GM12878 (cell line): Measurements from ENCODE around the gene TBC1D10A. TPM values are rescaled to one million over a fixed set of nuclear protein-coding genes. Genes with fewer than 3 reads are reported as not detected.

Experiments used
- ATAC-seq: fragments of 200-7000 bp; cut with Tn5 transposase; 3 replicates; pipeline ENCODE4 v1.9.1; 2020; ENCODE audit warnings: mild to moderate bottlenecking, moderate library complexity
- BruUV-seq: library from RNA; stranded (reverse); fragments of 400-500 nt; replicated peaks from 2 replicates; lab custom pipeline; 2021; lab: Mats Ljungman, UMichigan
- CTCF ChIA-PET: fragments of 300-600 bp; sonication (Branson Sonifier 250); formaldehyde crosslinking; extraction: SDS; loops from one replicate; lab custom pipeline; 2021; ENCODE audit warnings: inconsistent platforms; lab: Yijun Ruan, JAX
- POLR2A ChIA-PET: fragments of 350-600 bp; formaldehyde crosslinking; extraction: SDS; loops from one replicate; lab custom pipeline; 2021; ENCODE audit warnings: inconsistent platforms; lab: Charles Lee
- RAD21 ChIA-PET: fragments of 300-600 bp; sonication (Branson Sonifier 250); formaldehyde crosslinking; loops from one replicate; lab custom pipeline; 2023; ENCODE audit warnings: antibody characterized with exemption; ENCODE audit not compliant: unreplicated experiment; lab: Charles Lee
- SMC1A ChIA-PET: fragments of 300-600 bp; sonication (Branson Sonifier 250); formaldehyde crosslinking; loops from one replicate; lab custom pipeline; 2023; ENCODE audit not compliant: unreplicated experiment, uncharacterized antibody; lab: Charles Lee
- DNase-seq: peaks from one replicate; pipeline ENCODE4 v3.0.0-alpha.2; 2011; ENCODE audit warnings: low read depth, low spot score
- FAIRE-seq: peaks from 3 replicates; lab custom pipeline; 2011; peaks lifted over from hg19 to GRCh38; lab: Jason Lieb, UNC
- H2AFZ ChIP-seq: 2 replicates; pipeline ENCODE4 v1.6.0; 2011; ENCODE audit warnings: low read depth, low read length, control low read depth; ENCODE audit not compliant: control insufficient read depth
- H3K27ac ChIP-seq: 2 replicates; pipeline ENCODE4 v1.5.1; 2011; ENCODE audit warnings: control low read depth; ENCODE audit not compliant: control insufficient read depth, insufficient read depth
- H3K27me3 ChIP-seq, 2 experiments: replicated peaks in 1 of 2; 2 replicates each; pipeline versions ENCODE4 v1.6.0 to v1.6.1; 2011; ENCODE audit warnings: low read length in 1 of 2; ENCODE audit not compliant: control insufficient read depth in 2 of 2, insufficient read depth in 2 of 2
- H3K36me3 ChIP-seq, 2 experiments: 2 replicates each; pipeline ENCODE4 v1.5.1; 2011; ENCODE audit warnings: low read length in 1 of 2; ENCODE audit not compliant: control insufficient read depth in 2 of 2, insufficient read depth in 2 of 2
- H3K4me1 ChIP-seq: 2 replicates; pipeline ENCODE4 v1.6.1; 2011; ENCODE audit warnings: mild to moderate bottlenecking, low read length, moderate library complexity, mixed read lengths; ENCODE audit not compliant: control insufficient read depth, insufficient read depth
- H3K4me2 ChIP-seq: 2 replicates; pipeline ENCODE4 v1.6.0; 2011; ENCODE audit warnings: control low read depth; ENCODE audit not compliant: control insufficient read depth, insufficient read depth
- H3K4me3 ChIP-seq: fragments of 200-600 bp; sonication (generic); 2 replicates; pipeline ENCODE4 v1.5.1; 2016
- H3K79me2 ChIP-seq: 2 replicates; pipeline ENCODE4 v1.6.0; 2011; ENCODE audit warnings: low read length; ENCODE audit not compliant: control insufficient read depth, insufficient read depth
- H3K9ac ChIP-seq: 2 replicates; pipeline ENCODE4 v1.8.0; 2011; ENCODE audit warnings: low read length, control low read depth, mixed read lengths; ENCODE audit not compliant: control insufficient read depth, insufficient read depth
- H3K9me3 ChIP-seq: replicated peaks from 3 replicates; pipeline ENCODE4 v1.5.1; 2011; ENCODE audit warnings: mild to moderate bottlenecking, low read length; ENCODE audit not compliant: control insufficient read depth, insufficient read depth
- H4K20me1 ChIP-seq: 2 replicates; pipeline ENCODE4 v1.6.0; 2011; ENCODE audit not compliant: control insufficient read depth, insufficient read depth
- CBX5 ChIP-seq: sonication (generic); IDR thresholded peaks from 2 replicates; pipeline ENCODE4 v1.6.1; 2016; ENCODE audit warnings: low read depth, moderate library complexity, mild to moderate bottlenecking, inconsistent platforms
- NFXL1 ChIP-seq: fragments of 450-650 bp; IDR thresholded peaks from 2 replicates; pipeline ENCODE4 v1.6.1; 2017; ENCODE audit warnings: antibody characterized with exemption, mild to moderate bottlenecking, borderline replicate concordance
- STAT1 ChIP-seq: fragments of 450-650 bp; conservative IDR thresholded peaks from 2 replicates; pipeline ENCODE4 v1.6.1; 2014; ENCODE audit warnings: antibody characterized with exemption, mild to moderate bottlenecking
- TCF3 ChIP-seq: IDR thresholded peaks from 2 replicates; pipeline ENCODE4 v1.6.1; 2012; ENCODE audit warnings: low read depth, mild to moderate bottlenecking, low read length, borderline replicate concordance; ENCODE audit not compliant: insufficient read depth
- WGBS: methylation state at CpG from one replicate; pipeline ENCODE4 v1.1.6; 2016; ENCODE audit warnings: low lambda C conversion rate; ENCODE audit not compliant: insufficient replicate concordance, insufficient coverage; ENCODE audit errors: missing lambda C conversion rate; 5-methylcytosine and 5-hydroxymethylcytosine counted together
- in situ Hi-C: fragments of 300-500 bp; cut with MboI; formaldehyde crosslinking; loops from 9 replicates; pipeline ENCODE4 v1.14.3; 2018; ENCODE audit warnings: mixed read lengths
- intact Hi-C: fragments of 100-400 bp; cut with micrococcal nuclease; formaldehyde crosslinking; loops from one replicate; pipeline ENCODE4 v1.14.2; 2022; ENCODE audit not compliant: unreplicated experiment
- polyA plus RNA-seq, 11 experiments: library from polyadenylated mRNA; depleted of rRNA in 4 of 11; unstranded in 6 of 11; stranded (reverse) in 5 of 11; fragments of >200 nt; fragmentation: Nextera tagmentation in 4 of 11; fragmentation: Illumina TruSeq in 1 of 11; extraction: Ambion mirVana in 4 of 11; extraction: Trizol in 1 of 11; gene quantifications; 1 replicate in 1 of 11; 2 replicates in 10 of 11; pipeline versions ENCODE4 v1.2.1 to v1.2.3, GENCODE V29; 2011 to 2016; ENCODE audit warnings: inconsistent platforms in 2 of 11, missing spikeins in 2 of 11, low read depth in 1 of 11
- total RNA-seq, 4 experiments: library from RNA; depleted of rRNA in 3 of 4; stranded (reverse); fragments of >200 nt in 3 of 4; fragmentation: Illumina TruSeq in 1 of 4; extraction: Trizol in 1 of 4; gene quantifications; 2 replicates each; pipeline versions ENCODE4 v1.2.1 to v1.2.3, GENCODE V29; 2013 to 2021
- TF ChIP-seq, protein P1 (sequence below): IDR thresholded peaks from 2 replicates; pipeline ENCODE4 v1.6.1; 2012; ENCODE audit warnings: low read length, inconsistent platforms

Gene TBC1D10A
- total and polyA plus RNA-seq, 10 of the 15 experiments (the other 5 are each of a cell fraction or from before 2014, with no cell fraction given) = 0.27 to 25.7 (median 15.3) TPM

DNA sequence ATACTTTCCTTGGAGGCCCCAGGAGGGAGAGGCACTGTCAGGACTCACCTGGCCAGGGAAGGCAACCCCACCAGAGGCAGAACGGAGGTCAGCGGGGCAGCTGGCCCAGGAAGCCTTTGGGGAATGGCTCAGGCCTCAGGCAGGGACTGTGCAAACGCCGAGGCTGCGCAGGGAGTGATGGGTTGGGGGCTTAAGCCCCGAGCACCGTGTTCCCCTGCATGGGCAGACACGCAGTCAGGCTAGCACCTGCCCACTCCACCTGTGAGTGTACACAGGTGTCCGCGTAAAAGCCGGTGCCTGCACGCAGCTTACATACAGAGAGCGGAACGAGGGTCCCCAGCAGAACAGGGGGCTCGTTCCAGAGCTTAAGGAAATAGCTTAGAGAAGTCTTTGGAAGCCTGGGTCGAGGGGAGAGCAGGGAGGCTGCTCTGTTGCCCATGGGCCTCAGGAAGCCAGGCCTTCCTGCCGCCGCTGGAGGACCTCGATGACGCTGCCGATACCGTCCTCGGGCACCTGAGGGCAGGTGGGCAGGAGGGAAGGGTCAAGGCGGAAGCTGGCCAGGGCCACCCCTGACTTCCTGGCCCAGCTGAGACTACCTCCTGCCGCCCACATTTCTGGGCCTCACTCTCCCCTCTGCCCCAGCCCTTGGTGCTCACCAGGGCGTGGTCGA, 41.4 kb downstream of the TBC1D10A start:
- H3K9ac ChIP-seq = no peak overlapping the region
- H3K79me2 ChIP-seq = no peaks in the 10 kb centered on the region
- no peak for ATAC-seq
- DNase-seq = no peak
- BruUV-seq = no TSS peak
- WGBS = 67% methylated on average over 25 of the region's 27 CpGs
- intact Hi-C loops = loop anchor here (10.0 kb wide), 1 partner anchor 199 kb away; no protein-coding TSS in a partner anchor
- no peaks in the 10 kb centered on the region for H3K9me3 ChIP-seq
- H3K36me3 ChIP-seq = no peaks in the 10 kb centered on the region
- H4K20me1 ChIP-seq = no peaks in the 10 kb centered on the region
- TF ChIP-seq TCF3 (no peak), STAT1 (no peak), NFXL1 (no peak), CBX5 (no peak)
- TF ChIP-seq, protein P1, sequence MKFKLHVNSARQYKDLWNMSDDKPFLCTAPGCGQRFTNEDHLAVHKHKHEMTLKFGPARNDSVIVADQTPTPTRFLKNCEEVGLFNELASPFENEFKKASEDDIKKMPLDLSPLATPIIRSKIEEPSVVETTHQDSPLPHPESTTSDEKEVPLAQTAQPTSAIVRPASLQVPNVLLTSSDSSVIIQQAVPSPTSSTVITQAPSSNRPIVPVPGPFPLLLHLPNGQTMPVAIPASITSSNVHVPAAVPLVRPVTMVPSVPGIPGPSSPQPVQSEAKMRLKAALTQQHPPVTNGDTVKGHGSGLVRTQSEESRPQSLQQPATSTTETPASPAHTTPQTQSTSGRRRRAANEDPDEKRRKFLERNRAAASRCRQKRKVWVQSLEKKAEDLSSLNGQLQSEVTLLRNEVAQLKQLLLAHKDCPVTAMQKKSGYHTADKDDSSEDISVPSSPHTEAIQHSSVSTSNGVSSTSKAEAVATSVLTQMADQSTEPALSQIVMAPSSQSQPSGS = no peak
- POLR2A ChIA-PET = no interaction called here
- CTCF ChIA-PET = interaction anchor here (0.7 to 10.5 kb wide), 8 partner anchors 18 to 279 kb away, joined by 3 to 436 read pairs (median 14); partner anchors contain the start of genes OSM and RNF215
- no peak overlapping the region for H3K4me3 ChIP-seq
- H3K27me3 ChIP-seq = no peaks in the 10 kb centered on the region; a peak in 1 of 4 replicates
- H3K4me1 ChIP-seq = peaks cover 15% of the 10 kb centered on the region
- H3K4me2 ChIP-seq = no peak overlapping the region
- FAIRE-seq = no peak
- no peak overlapping the region for H3K27ac ChIP-seq
- SMC1A ChIA-PET = interaction anchor here (0.7 to 5.6 kb wide), 3 partner anchors 101 to 178 kb away, joined by 3 to 201 read pairs (median 41); partner anchors contain the start of gene RNF215
- H2AFZ ChIP-seq = no peak overlapping the region
- in situ Hi-C loops = loop anchor here (5.0 kb wide), 1 partner anchor 102 kb away; the partner anchor contains the start of gene RNF215
- RAD21 ChIA-PET = interaction anchor here (0.6 to 1.5 kb wide), 6 partner anchors 22 to 177 kb away, joined by 3 to 5 read pairs (median 3); no protein-coding TSS in a partner anchor
